Measurements from ENCODE around the gene LDHD.
"Not testable (repeated sequence)": the region's sequence is repeated elsewhere in the genome, so short reads cannot be mapped to it uniquely, and the experiment has no call there.

Gene LDHD

DNA sequence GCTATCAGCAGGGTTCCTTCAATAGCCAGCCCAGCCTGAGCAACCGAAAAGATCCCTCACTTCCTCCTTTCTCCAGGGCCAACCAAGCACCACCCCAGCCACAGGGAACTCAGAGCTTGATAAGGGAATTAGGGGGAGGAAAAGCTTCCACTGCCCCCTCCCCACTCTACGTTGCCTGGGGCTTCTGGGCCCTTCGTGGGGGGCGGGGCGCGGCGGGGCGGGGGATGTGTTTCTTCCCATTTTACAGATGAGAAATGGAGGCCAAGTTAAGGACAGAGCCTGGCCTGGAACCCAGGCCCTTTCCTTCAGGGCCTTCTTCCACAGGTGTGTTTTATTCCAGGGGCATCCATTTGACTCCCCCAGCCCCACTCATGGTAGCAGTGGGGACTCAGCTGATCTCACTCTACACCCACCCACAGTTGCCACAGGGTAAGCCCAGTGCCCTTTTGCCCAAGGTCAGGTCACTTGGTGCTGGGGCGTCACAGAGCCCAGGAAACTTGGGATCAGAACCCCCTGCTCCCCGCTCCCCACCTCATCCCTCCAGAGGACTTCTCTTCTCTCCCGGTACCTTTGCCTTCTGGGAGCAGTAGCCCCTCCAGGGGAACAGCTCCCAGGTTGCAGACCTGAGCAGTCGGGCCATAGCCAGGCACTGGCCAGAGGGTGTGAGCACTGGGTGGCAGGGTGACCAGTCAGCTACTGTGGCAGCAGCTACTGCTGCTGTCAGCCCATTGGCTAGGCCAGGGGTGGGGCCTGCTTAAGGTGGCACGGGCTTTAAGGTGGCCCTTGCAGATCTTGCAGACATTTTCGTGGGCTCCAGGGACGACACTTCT lies at the start of gene LDHD:
Gene LDHD (minus strand): TSS at position 700 of the 830 bp plus-strand sequence. CDS start 60 bp downstream, at position 640.
- peak; percentile 47 for ATAC-seq
- Mint-ChIP-seq H3K4me3 (no peak within 1 kb of the TSS), H3K27me3 (peaks cover 13% of the 10 kb centered on the region), H3K36me3 (ENCODE audit: low read depth) (peaks cover under 1% of the 10 kb centered on the region), H3K27ac (no peak within 1 kb of the TSS), H3K4me1 (peaks cover 11% of the 10 kb centered on the region), H3K9me3 (peaks cover 2% of the 10 kb centered on the region)
- DNase-seq = no peak

GRCh38 chr16:75160386-75160785 lies 43.8 kb upstream of the LDHD start:
- peaks cover 62% of the 10 kb centered on the region for H3K36me3 Mint-ChIP-seq (ENCODE audit: low read depth)
- ATAC-seq = no peak
- H3K27ac Mint-ChIP-seq = no peak overlapping the region

DNA sequence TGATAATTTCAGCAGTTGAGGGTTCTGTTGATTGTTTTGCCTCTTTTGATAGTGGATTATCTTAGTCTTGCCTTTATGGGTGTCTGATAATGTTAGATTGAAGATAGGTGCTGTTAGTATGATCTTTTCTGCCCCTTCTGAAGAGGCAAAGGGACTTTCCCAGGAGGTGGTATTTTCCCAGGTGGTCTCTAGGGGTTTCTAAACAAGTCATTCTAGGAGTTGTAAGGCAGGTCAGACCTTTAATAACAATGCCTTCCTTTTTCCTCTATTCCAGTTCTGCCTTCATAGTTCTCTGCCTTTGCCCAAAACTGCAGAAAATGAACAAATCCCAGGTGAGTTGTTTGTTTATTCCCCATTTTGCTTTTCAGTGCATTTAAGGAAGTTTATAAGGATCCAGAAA lies 36.1 kb upstream of the LDHD start:
- Mint-ChIP-seq H3K27me3 (no peaks in the 10 kb centered on the region), H3K4me1 (peaks cover 41% of the 10 kb centered on the region), H3K9me3 (peaks cover 27% of the 10 kb centered on the region), H3K4me3 (peak overlapping the region; percentile 18), H3K36me3 (ENCODE audit: low read depth) (peaks cover 59% of the 10 kb centered on the region), H3K27ac (peak overlapping the region; percentile 73)
- no peak for DNase-seq
- ATAC-seq = no peak

More at GRCh38 chr16:75160386-75160785, 43.8 kb upstream of the LDHD start:
- Mint-ChIP-seq H3K27me3 (no peaks in the 10 kb centered on the region), H3K9me3 (peaks cover 10% of the 10 kb centered on the region), H3K4me3 (no peak overlapping the region), H3K4me1 (no peaks in the 10 kb centered on the region)
- DNase-seq = no peak

GRCh38 chr16:75151798-75152197 lies 35.2 kb upstream of the LDHD start:
- peaks cover 43% of the 10 kb centered on the region for H3K4me1 Mint-ChIP-seq
- H3K4me3 Mint-ChIP-seq = peak overlapping the region; percentile 42
- no peak for ATAC-seq
- peaks cover 53% of the 10 kb centered on the region for H3K36me3 Mint-ChIP-seq (ENCODE audit: low read depth)
- DNase-seq = no peak
- H3K27ac Mint-ChIP-seq = peak overlapping the region; percentile 73
- H3K27me3 Mint-ChIP-seq = no peaks in the 10 kb centered on the region
- H3K9me3 Mint-ChIP-seq = peaks cover 27% of the 10 kb centered on the region

GRCh38 chr16:75148311-75149195 lies 32.0 kb upstream of the LDHD start, which contains the start of gene ZFP1:
ZFP1 (plus strand) TSS chr16:75148524; CDS start chr16:75152952, 4,428 bp downstream.
- no peaks in the 10 kb centered on the region for H3K27me3 Mint-ChIP-seq
- peak within 1 kb of the TSS; percentile 90 for H3K4me3 Mint-ChIP-seq
- peak within 1 kb of the TSS; percentile 86 for H3K27ac Mint-ChIP-seq
- peak; percentile 96 for DNase-seq
- ATAC-seq = peak; percentile 88
- peaks cover 24% of the 10 kb centered on the region for H3K9me3 Mint-ChIP-seq
- peaks cover 48% of the 10 kb centered on the region for H3K4me1 Mint-ChIP-seq
- H3K36me3 Mint-ChIP-seq (ENCODE audit: low read depth) = peaks cover 33% of the 10 kb centered on the region

DNA sequence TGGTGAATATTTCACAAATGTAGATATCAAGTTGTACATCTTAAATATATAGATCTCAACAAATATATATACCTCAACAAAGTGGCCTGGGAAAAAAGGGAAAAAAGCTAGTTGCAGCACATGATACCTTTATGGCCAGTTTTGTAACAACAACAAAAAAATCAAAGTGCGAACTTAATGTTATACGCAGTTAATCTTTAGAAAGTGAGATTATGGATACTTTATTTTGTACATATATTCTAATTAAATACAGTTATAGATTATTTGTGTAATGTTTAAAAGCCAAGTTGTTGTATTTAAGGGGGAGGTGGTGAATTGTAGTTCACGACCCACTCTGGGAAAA lies 31.4 kb upstream of the LDHD start:
- DNase-seq (no peak), ATAC-seq (no peak)
- Mint-ChIP-seq H3K36me3 (ENCODE audit: low read depth) (peaks cover 29% of the 10 kb centered on the region), H3K27me3 (no peaks in the 10 kb centered on the region), H3K4me3 (peak overlapping the region; percentile 90), H3K4me1 (peaks cover 44% of the 10 kb centered on the region), H3K9me3 (peaks cover 24% of the 10 kb centered on the region), H3K27ac (no peak overlapping the region)

DNA sequence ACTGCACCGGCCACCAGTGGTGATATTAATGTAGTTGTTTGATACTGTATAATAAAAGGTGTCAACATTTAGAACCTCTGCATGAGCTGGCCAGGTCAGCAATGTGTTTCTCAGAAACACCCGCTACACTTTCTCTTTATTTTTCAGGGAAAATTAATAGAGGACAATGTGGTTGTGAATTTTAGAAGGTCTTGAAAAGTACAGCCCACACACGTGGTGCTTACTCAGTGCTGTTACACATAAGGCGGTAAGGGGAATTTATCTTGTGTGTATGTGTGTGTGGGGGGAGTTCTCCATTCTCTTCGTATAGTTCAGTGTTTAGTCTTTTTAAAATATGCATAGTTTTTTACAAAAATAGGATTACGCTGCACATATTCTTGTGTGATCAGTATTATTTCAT lies 27.4 kb upstream of the LDHD start:
- Mint-ChIP-seq H3K4me3 (no peak overlapping the region), H3K4me1 (peaks cover 7% of the 10 kb centered on the region), H3K36me3 (ENCODE audit: low read depth) (peaks cover 1% of the 10 kb centered on the region), H3K27me3 (peaks cover 3% of the 10 kb centered on the region), H3K9me3 (no peaks in the 10 kb centered on the region), H3K27ac (no peak overlapping the region)
- DNase-seq (no peak), ATAC-seq (peak; percentile 23)

- Mint-ChIP-seq H3K36me3 (ENCODE audit: low read depth) (no peaks in the 10 kb centered on the region), H3K4me3 (no peak overlapping the region)
- DNase-seq = no peak
These were observed 22.9 kb upstream of the LDHD start for GRCh38 chr16:75139498-75139897.

GRCh38 chr16:75138636-75139035 lies 22.1 kb upstream of the LDHD start:
- Mint-ChIP-seq H3K4me1 (peaks cover 7% of the 10 kb centered on the region), H3K9me3 (no peaks in the 10 kb centered on the region), H3K27me3 (peaks cover 12% of the 10 kb centered on the region), H3K4me3 (no peak overlapping the region), H3K27ac (no peak overlapping the region), H3K36me3 (ENCODE audit: low read depth) (no peaks in the 10 kb centered on the region)
- DNase-seq = no peak
- peak; percentile 57 for ATAC-seq

More at GRCh38 chr16:75139498-75139897, 22.9 kb upstream of the LDHD start:
- Mint-ChIP-seq H3K27me3 (peaks cover 12% of the 10 kb centered on the region), H3K4me1 (peaks cover 12% of the 10 kb centered on the region), H3K9me3 (no peaks in the 10 kb centered on the region), H3K27ac (no peak overlapping the region)
- ATAC-seq = no peak

DNA sequence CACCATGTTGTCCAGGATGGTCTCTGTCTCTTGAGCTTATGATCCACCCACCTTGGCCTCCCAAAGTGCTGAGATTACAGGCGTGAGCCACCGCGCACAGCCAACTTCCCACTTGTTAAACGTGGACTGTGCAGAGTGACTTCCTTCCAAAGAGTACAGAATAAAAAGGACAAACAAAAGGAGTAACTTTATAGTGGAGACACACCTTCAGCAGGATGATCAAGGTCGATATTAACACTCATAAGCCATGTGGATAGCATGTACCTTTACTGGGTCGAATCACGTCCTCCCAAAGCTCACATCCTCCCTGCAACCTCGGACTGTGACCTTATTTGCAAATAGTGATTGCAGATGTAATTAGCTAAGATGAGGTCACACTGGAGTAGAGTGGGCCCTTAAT lies 21.7 kb upstream of the LDHD start:
- Mint-ChIP-seq H3K27ac (no peak overlapping the region), H3K4me3 (no peak overlapping the region), H3K4me1 (peaks cover 7% of the 10 kb centered on the region), H3K27me3 (peaks cover 12% of the 10 kb centered on the region), H3K36me3 (ENCODE audit: low read depth) (no peaks in the 10 kb centered on the region), H3K9me3 (no peaks in the 10 kb centered on the region)
- DNase-seq = no peak
- no peak for ATAC-seq

DNA sequence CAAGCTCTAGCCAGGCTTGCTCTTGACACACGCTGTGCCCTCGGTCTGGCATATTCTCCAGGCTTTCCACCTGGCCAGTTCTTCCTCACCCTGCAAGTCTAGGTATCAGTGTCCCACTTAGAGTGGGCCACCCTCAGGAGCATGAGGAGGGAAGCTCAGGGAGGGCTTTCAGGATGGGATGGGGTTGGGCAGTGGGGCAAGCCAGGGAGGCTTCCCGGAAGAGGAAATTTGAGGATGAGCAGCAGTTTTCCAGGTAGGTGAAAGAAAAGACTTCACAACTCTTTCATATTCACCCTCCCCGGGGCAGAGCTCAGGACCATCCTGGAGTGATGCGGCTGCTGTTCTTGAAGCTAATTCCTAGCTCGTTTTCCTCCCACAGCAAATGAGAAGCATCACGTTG lies 14.5 kb upstream of the LDHD start:
- peaks cover 10% of the 10 kb centered on the region for H3K4me1 Mint-ChIP-seq
- peaks cover 17% of the 10 kb centered on the region for H3K9me3 Mint-ChIP-seq
- DNase-seq (no peak), ATAC-seq (no peak)
- H3K27me3 Mint-ChIP-seq = no peaks in the 10 kb centered on the region
- peaks cover 8% of the 10 kb centered on the region for H3K36me3 Mint-ChIP-seq (ENCODE audit: low read depth)
- no peak overlapping the region for H3K4me3 Mint-ChIP-seq
- H3K27ac Mint-ChIP-seq = no peak overlapping the region

- Mint-ChIP-seq H3K4me3 (no peak overlapping the region), H3K36me3 (ENCODE audit: low read depth) (peaks cover 8% of the 10 kb centered on the region), H3K9me3 (peaks cover 17% of the 10 kb centered on the region), H3K27ac (no peak overlapping the region), H3K4me1 (peaks cover 10% of the 10 kb centered on the region), H3K27me3 (no peaks in the 10 kb centered on the region)
- DNase-seq (no peak), ATAC-seq (no peak)
These were observed 13.7 kb upstream of the LDHD start for GRCh38 chr16:75130150-75130771.

GRCh38 chr16:75129421-75130149 lies 13.0 kb upstream of the LDHD start:
- H3K4me1 Mint-ChIP-seq; H3K4me3 Mint-ChIP-seq; ATAC-seq; DNase-seq; H3K27ac Mint-ChIP-seq; H3K36me3 Mint-ChIP-seq (ENCODE audit: low read depth); H3K27me3 Mint-ChIP-seq: not testable (repeated sequence)
- peaks cover 17% of the 10 kb centered on the region for H3K9me3 Mint-ChIP-seq
